GM18517 (cell line): ENCODE results near the gene SPPL2B.
"Not testable (repeated sequence)": the region's sequence is repeated elsewhere in the genome, so short reads cannot be mapped to it uniquely, and the experiment has no call there.

Experiments used
- ATAC-seq: cut with Tn5 transposase; IDR thresholded peaks from one replicate; pipeline ENCODE4 v1.9.1; 2021; ENCODE audit warnings: mild to moderate bottlenecking, moderate library complexity; ENCODE audit not compliant: unreplicated experiment

Gene SPPL2B

GRCh38 chr19:2336528-2337328 lies 8.2 kb downstream of the SPPL2B start:
- no peak for ATAC-seq

- no peak for ATAC-seq
These were observed 8.8 kb downstream of the SPPL2B start for GRCh38 chr19:2337329-2337707.

GRCh38 chr19:2338055-2338615 lies 9.7 kb downstream of the SPPL2B start:
- no peak for ATAC-seq

- no peak for ATAC-seq
These were observed 10.5 kb downstream of the SPPL2B start for GRCh38 chr19:2338751-2339643.

- ATAC-seq: no peak
These were observed 11.3 kb downstream of the SPPL2B start for GRCh38 chr19:2339644-2340310.

GRCh38 chr19:2340496-2341243 lies 12.2 kb downstream of the SPPL2B start:
- ATAC-seq: no peak

- ATAC-seq: no peak
These were observed 12.8 kb downstream of the SPPL2B start for GRCh38 chr19:2341244-2341751.

GRCh38 chr19:2341982-2342381 lies 13.5 kb downstream of the SPPL2B start:
- no peak for ATAC-seq

- no peak for ATAC-seq
These were observed 14.3 kb downstream of the SPPL2B start for GRCh38 chr19:2342656-2343288.

- no peak for ATAC-seq
These were observed 15.0 kb downstream of the SPPL2B start for GRCh38 chr19:2343289-2343982.

GRCh38 chr19:2344381-2344870 lies 15.9 kb downstream of the SPPL2B start:
- no peak for ATAC-seq

- no peak for ATAC-seq
These were observed 16.6 kb downstream of the SPPL2B start for GRCh38 chr19:2345076-2345475.

GRCh38 chr19:2345794-2346663 lies 17.5 kb downstream of the SPPL2B start:
- ATAC-seq: no peak

- ATAC-seq: not testable (repeated sequence)
These were observed 21.3 kb downstream of the SPPL2B start for GRCh38 chr19:2349818-2350217.

- no peak for ATAC-seq
These were observed 22.2 kb downstream of the SPPL2B start for GRCh38 chr19:2350656-2351055.

GRCh38 chr19:2351591-2351990 lies 23.1 kb downstream of the SPPL2B start:
- no peak for ATAC-seq

GRCh38 chr19:2352121-2352520 lies 23.6 kb downstream of the SPPL2B start:
- ATAC-seq: no peak
